C4-2B (cell line): ENCODE measurements around the gene PRODH.
"Not testable (repeated sequence)": the region's sequence is repeated elsewhere in the genome, so short reads cannot be mapped to it uniquely, and the experiment has no call there.

Experiments used
- ZFX ChIP-seq: fragments of 450-650 bp; IDR thresholded peaks from 2 replicates; pipeline ENCODE4 v1.6.1; 2017
- TF ChIP-seq, protein P1 (sequence below): fragments of 450-650 bp; conservative IDR thresholded peaks from 2 replicates; pipeline ENCODE4 v1.5.1; 2017; ENCODE audit warnings: mild to moderate bottlenecking

DNA sequence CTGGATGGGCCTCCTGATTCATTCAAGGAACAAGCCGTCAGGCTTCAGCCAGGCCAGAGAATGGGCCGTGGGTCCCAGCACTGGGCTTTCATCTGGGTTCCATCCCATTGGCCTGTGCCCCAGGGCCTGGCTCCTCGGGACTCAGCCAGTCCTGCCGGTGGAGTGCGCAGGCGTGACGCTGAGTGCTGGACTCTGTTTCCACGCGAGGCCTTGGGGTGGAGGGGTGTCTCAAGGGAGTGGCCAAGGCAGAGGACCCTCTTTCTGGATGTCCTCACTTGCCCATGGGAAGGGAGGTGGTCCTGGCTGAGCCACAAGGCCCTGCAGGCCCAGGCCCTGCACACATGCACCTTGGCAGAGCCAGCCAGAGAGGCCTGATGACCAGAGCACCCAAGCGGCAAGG, 28.0 kb upstream of the PRODH start:
- TF ChIP-seq, protein P1, sequence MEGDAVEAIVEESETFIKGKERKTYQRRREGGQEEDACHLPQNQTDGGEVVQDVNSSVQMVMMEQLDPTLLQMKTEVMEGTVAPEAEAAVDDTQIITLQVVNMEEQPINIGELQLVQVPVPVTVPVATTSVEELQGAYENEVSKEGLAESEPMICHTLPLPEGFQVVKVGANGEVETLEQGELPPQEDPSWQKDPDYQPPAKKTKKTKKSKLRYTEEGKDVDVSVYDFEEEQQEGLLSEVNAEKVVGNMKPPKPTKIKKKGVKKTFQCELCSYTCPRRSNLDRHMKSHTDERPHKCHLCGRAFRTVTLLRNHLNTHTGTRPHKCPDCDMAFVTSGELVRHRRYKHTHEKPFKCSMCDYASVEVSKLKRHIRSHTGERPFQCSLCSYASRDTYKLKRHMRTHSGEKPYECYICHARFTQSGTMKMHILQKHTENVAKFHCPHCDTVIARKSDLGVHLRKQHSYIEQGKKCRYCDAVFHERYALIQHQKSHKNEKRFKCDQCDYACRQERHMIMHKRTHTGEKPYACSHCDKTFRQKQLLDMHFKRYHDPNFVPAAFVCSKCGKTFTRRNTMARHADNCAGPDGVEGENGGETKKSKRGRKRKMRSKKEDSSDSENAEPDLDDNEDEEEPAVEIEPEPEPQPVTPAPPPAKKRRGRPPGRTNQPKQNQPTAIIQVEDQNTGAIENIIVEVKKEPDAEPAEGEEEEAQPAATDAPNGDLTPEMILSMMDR, result not testable (repeated sequence)
- TF ChIP-seq ZFX, result not testable (repeated sequence)
